ENCODE results near the gene SNRPB2. TPM values are rescaled to one million over a fixed set of nuclear protein-coding genes. Genes with fewer than 3 reads are reported as not detected.

The SNRPB2 gene
- total RNA-seq, 1 experiment from 2014 or later: 78.4 TPM

DNA sequence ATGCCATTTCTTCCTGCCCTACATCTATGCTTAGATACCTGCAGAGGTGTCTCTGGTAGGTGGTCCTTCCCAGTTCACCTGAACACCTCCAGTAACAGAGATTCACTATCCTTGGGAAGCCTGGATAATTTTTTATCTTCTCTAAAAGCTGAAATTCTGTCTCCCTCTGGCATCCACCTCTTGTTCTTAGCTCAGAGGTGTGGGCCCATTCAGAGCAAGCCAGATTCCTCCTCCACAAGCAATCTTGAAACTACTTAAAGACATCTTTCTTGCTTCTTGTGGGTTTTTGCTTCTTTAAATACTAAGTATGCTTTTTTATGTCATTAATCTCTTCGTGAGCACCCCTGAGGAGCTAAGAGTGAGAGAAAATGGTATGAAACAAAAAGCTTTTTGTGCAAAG is 10.4 kb upstream of the SNRPB2 start:
- Histone ChIP-seq H3K4me1 (ENCODE audit: control insufficient read depth in 1 of 2, insufficient read depth in 2 of 2, low read length in 2 of 2) (no peaks in the 10 kb centered on the region), H4K20me1 (ENCODE audit: insufficient read depth) (no peaks in the 10 kb centered on the region), H3K9ac (ENCODE audit: low read length) (no peak overlapping the region), H3K27me3 (ENCODE audit: insufficient read depth, low read length) (no peaks in the 10 kb centered on the region), H3K9me3 (ENCODE audit: control insufficient read depth in 1 of 2, insufficient read depth in 1 of 2, low read depth in 1 of 2, low read length in 2 of 2) (no peaks in the 10 kb centered on the region), H3K36me3 (ENCODE audit: control insufficient read depth in 1 of 2, insufficient read depth in 2 of 2, low read length in 2 of 2) (no peaks in the 10 kb centered on the region), H3K79me2 (ENCODE audit: insufficient read depth, low read length) (no peaks in the 10 kb centered on the region), H3K4me3 (replicated peaks in 1 of 2; ENCODE audit: low read depth in 1 of 2, low read length in 2 of 2) (no peak overlapping the region), H3K4me2 (ENCODE audit: low read length) (no peak overlapping the region), H2AFZ (ENCODE audit: low read depth, low read length, poor library complexity, severe bottlenecking) (no peak overlapping the region), H3K27ac (ENCODE audit: low read depth, low read length) (no peak overlapping the region), H3K9me2 (ENCODE audit: insufficient read depth) (no peaks in the 10 kb centered on the region)
- ChIA-PET CTCF (no interaction called here), POLR2A (no interaction called here), RAD21 (ENCODE audit: low non-redundant PET in 1 of 2, low total read pairs in 2 of 2, uncharacterized antibody in 2 of 2, unreplicated experiment in 2 of 2) (no interaction called here)
- TF ChIP-seq, protein P1, sequence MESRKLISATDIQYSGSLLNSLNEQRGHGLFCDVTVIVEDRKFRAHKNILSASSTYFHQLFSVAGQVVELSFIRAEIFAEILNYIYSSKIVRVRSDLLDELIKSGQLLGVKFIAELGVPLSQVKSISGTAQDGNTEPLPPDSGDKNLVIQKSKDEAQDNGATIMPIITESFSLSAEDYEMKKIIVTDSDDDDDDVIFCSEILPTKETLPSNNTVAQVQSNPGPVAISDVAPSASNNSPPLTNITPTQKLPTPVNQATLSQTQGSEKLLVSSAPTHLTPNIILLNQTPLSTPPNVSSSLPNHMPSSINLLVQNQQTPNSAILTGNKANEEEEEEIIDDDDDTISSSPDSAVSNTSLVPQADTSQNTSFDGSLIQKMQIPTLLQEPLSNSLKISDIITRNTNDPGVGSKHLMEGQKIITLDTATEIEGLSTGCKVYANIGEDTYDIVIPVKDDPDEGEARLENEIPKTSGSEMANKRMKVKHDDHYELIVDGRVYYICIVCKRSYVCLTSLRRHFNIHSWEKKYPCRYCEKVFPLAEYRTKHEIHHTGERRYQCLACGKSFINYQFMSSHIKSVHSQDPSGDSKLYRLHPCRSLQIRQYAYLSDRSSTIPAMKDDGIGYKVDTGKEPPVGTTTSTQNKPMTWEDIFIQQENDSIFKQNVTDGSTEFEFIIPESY (IDR thresholded peaks at IDR 0.05; ENCODE audit: extremely low read depth, insufficient replicate concordance, low read length): no peak
- TF ChIP-seq ZNF274 (IDR thresholded peaks at IDR 0.05; ENCODE audit: low read depth, low read length) (no peak), CEBPB (IDR thresholded peaks at IDR 0.05; ENCODE audit: low read depth) (no peak), SP1 (IDR thresholded peaks at IDR 0.05; ENCODE audit: low read depth) (no peak), TCF7L2 (IDR thresholded peaks at IDR 0.05; ENCODE audit: borderline replicate concordance, extremely low read depth, insufficient read depth, insufficient read length) (no peak), CBX3 (IDR thresholded peaks at IDR 0.05; ENCODE audit: low read depth) (no peak), ZFX (IDR thresholded peaks at IDR 0.05) (no peak), FOSL1 (IDR thresholded peaks at IDR 0.05; ENCODE audit: low read depth) (no peak), RAD21 (IDR thresholded peaks at IDR 0.05; ENCODE audit: low read depth) (no peak), EZH2 (IDR thresholded peaks at IDR 0.05) (no peak), ELF1 (IDR thresholded peaks at IDR 0.05; ENCODE audit: borderline replicate concordance, low read depth) (no peak), POLR2A (IDR thresholded peaks at IDR 0.05; ENCODE audit: borderline replicate concordance, extremely low read depth, insufficient read depth, insufficient read length) (no peak), SIN3A (IDR thresholded peaks at IDR 0.05; ENCODE audit: low read depth) (no peak)
- TF ChIP-seq, protein P2, sequence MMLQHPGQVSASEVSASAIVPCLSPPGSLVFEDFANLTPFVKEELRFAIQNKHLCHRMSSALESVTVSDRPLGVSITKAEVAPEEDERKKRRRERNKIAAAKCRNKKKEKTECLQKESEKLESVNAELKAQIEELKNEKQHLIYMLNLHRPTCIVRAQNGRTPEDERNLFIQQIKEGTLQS (IDR thresholded peaks at IDR 0.05): no peak
- intact Hi-C loops (cut with micrococcal nuclease): no loop called here
- DNase-seq (ENCODE audit: low read depth, low spot score) (no peak), ATAC-seq (no peak)
- no TSS peak for BruUV-seq (replicated peaks)
